Measurements from ENCODE around the gene ANK2. TPM values are rescaled to one million over a fixed set of nuclear protein-coding genes. Genes with fewer than 3 reads are reported as not detected.
"Not testable (repeated sequence)": the region's sequence is repeated elsewhere in the genome, so short reads cannot be mapped to it uniquely, and the experiment has no call there.

ANK2 gene
- polyA plus RNA-seq, 1 experiment, result 1.3 TPM

DNA sequence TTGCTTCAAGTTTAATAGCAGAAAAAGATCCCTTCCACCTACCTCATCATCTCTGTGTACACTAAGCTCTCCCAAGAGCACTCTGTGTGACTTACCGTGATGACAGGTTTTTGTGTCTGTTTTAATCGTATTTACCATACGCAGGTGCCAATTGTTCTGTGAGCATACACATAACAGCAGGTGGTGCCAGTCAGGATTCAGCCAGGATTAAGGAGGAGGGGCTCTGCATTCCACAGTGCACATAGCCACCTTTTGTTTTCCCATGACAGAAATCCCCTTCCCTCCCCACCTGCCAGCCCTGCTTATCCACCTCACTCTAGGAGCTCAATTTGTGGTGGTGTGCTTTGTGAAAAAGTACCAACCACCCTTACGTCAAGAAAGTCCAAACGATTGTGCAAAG is 14.8 kb downstream of the ANK2 start:
- no peak overlapping the region for H3K27ac ChIP-seq (ENCODE audit: low read depth, low read length)
- POLR2A ChIA-PET, result no interaction called here
- CTCF ChIA-PET, result no interaction called here

DNA sequence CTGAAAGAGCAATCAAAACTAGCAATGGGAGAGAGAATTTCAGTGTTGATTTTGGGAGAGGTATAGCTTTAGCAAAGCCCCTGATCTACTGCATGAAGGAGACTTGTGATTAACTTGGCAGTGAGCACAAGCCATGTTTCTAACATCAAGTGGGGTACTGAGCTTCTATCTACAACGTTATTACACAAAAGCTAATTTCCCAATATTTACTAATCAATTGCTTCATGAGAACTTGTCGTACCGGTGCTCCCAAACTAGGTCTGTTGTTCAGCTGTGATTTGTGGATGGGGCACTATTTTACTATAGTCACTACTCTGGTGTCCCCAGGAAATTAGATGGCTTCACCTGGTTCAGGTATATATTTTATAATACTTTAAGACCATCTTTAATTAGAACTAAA is 16.2 kb downstream of the ANK2 start:
- H3K9me3 ChIP-seq (ENCODE audit: control insufficient read depth, insufficient read depth, low read length), result no peaks in the 10 kb centered on the region
- H3K27me3 ChIP-seq (ENCODE audit: control insufficient read depth, insufficient read depth, low read length), result no peaks in the 10 kb centered on the region
- ChIA-PET CTCF (no interaction called here), POLR2A (no interaction called here)
- TF ChIP-seq, protein P1, sequence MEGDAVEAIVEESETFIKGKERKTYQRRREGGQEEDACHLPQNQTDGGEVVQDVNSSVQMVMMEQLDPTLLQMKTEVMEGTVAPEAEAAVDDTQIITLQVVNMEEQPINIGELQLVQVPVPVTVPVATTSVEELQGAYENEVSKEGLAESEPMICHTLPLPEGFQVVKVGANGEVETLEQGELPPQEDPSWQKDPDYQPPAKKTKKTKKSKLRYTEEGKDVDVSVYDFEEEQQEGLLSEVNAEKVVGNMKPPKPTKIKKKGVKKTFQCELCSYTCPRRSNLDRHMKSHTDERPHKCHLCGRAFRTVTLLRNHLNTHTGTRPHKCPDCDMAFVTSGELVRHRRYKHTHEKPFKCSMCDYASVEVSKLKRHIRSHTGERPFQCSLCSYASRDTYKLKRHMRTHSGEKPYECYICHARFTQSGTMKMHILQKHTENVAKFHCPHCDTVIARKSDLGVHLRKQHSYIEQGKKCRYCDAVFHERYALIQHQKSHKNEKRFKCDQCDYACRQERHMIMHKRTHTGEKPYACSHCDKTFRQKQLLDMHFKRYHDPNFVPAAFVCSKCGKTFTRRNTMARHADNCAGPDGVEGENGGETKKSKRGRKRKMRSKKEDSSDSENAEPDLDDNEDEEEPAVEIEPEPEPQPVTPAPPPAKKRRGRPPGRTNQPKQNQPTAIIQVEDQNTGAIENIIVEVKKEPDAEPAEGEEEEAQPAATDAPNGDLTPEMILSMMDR (IDR thresholded peaks at IDR 0.05; ENCODE audit: low read depth, low read length), result no peak
- no peak overlapping the region for H3K27ac ChIP-seq (ENCODE audit: low read depth, low read length)
- no peak for DNase-seq (ENCODE audit: low read depth, low spot score)
- H3K4me3 ChIP-seq (ENCODE audit: low read depth, low read length), result no peak overlapping the region

More for the DNA sequence above, 14.8 kb downstream of the ANK2 start:
- H3K4me3 ChIP-seq (ENCODE audit: low read depth, low read length), result no peak overlapping the region
- DNase-seq (ENCODE audit: low read depth, low spot score), result no peak
- TF ChIP-seq, protein P1 (IDR thresholded peaks at IDR 0.05; ENCODE audit: low read depth, low read length), result no peak
- no peaks in the 10 kb centered on the region for H3K9me3 ChIP-seq (ENCODE audit: control insufficient read depth, insufficient read depth, low read length)
- H3K27me3 ChIP-seq (ENCODE audit: control insufficient read depth, insufficient read depth, low read length), result no peaks in the 10 kb centered on the region

DNA sequence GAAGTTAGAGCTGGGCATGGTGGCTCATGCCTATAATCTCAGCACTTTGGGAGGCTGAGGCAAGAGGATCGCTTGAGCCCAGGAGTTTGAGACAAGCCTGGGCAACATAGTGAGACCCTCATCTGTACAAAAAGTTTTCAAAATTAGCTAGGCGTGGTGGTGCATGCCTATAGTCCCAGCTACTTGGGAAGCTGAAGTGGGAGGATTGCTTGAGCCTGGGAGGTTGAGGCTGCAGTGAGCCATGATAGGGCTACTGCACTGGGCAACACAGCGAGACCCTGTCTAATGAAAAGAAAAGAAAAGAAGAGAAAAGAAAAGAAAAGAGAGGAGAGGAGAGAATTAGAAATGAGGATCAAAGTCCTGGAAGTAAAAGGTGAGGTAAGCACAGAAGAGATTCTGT is 19.3 kb downstream of the ANK2 start:
- DNase-seq (ENCODE audit: low read depth, low spot score); CTCF ChIA-PET; POLR2A ChIA-PET: not testable (repeated sequence)

DNA sequence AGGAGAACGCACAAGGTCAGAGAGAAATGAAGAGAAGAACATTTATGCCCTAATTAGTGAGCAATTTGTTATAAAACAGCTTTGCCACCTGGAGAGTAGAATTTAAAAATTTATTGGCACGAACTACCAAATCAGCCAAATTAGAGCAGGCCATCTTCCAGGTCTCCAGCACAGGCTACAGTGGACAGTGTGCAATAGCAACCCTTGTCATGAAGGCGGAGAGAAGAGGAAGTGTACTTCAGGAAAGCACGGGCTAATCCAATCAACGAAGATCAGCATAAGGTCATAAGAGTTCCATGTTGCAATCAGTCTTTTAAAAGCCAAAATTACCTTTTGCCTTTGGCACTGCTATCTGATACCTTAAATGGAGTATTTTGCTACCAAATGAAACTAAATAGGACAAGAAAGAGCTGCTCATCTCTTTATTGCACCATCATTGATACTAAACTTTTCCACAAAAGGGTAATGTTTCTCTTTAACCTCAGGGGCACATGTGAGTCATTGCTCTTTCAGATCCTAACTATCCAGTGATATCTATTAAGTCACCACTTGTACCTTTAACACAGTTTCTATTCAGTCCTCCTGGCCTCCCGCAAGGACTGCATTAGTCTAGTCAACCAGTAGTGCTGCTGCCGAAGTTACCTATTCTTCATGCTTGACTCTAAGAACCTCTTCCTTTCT is 19.9 kb downstream of the ANK2 start:
- Histone ChIP-seq H3K27me3 (ENCODE audit: control insufficient read depth, insufficient read depth, low read length) (no peaks in the 10 kb centered on the region), H3K27ac (ENCODE audit: low read depth, low read length) (no peak overlapping the region), H3K9me3 (ENCODE audit: control insufficient read depth, insufficient read depth, low read length) (no peaks in the 10 kb centered on the region), H3K4me3 (ENCODE audit: low read depth, low read length) (no peak overlapping the region)
- ChIA-PET CTCF (no interaction called here), POLR2A (no interaction called here)
- DNase-seq (ENCODE audit: low read depth, low spot score), result no peak
- TF ChIP-seq, protein P1 (IDR thresholded peaks at IDR 0.05; ENCODE audit: low read depth, low read length), result no peak

More for the DNA sequence above, 19.3 kb downstream of the ANK2 start:
- not testable (repeated sequence) for H3K9me3 ChIP-seq (ENCODE audit: control insufficient read depth, insufficient read depth, low read length); H3K27ac ChIP-seq (ENCODE audit: low read depth, low read length); H3K27me3 ChIP-seq (ENCODE audit: control insufficient read depth, insufficient read depth, low read length); H3K4me3 ChIP-seq (ENCODE audit: low read depth, low read length)

DNA sequence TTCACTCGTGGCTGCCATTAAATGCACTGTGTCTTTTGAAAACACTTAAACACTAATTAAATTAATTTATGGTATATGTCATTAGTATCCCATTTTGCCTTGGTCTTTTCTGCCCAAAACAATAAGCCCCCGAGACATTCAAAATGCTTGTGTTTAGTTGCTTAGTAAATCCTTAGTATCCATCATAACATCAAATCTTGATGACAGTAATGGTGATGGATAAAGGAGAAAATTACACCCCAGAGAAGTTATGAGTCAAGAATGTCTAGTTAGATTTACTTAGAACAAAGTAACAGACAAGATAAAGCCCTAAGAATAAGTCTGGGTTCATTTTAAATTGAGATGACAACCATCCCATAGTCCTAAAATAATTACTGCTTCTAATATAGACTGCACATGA is 21.3 kb downstream of the ANK2 start:
- no peak overlapping the region for H3K4me3 ChIP-seq (ENCODE audit: low read depth, low read length)
- no peaks in the 10 kb centered on the region for H3K9me3 ChIP-seq (ENCODE audit: control insufficient read depth, insufficient read depth, low read length)
- no peak for DNase-seq (ENCODE audit: low read depth, low spot score)
- ChIA-PET POLR2A (no interaction called here), CTCF (no interaction called here)
- TF ChIP-seq, protein P1 (IDR thresholded peaks at IDR 0.05; ENCODE audit: low read depth, low read length), result no peak
- no peak overlapping the region for H3K27ac ChIP-seq (ENCODE audit: low read depth, low read length)
- H3K27me3 ChIP-seq (ENCODE audit: control insufficient read depth, insufficient read depth, low read length), result no peaks in the 10 kb centered on the region

Measured in AG04450 (cell line).